B cell (primary cell): ENCODE measurements around the gene CELA3B. TPM values are rescaled to one million over a fixed set of nuclear protein-coding genes. Genes with fewer than 3 reads are reported as not detected.

ENCODE experiments used
- ATAC-seq: fragments of 200-7000 bp; cut with Tn5 transposase; one replicate; pipeline ENCODE4 v1.10.0; 2021; ENCODE audit warnings: low read depth, mild to moderate bottlenecking, moderate number of reproducible peaks, moderate library complexity
- CTCF ChIA-PET: fragments of 350-600 bp; sonication (Branson Sonifier 250); formaldehyde crosslinking; loops from one replicate; lab custom pipeline; 2021; ENCODE audit warnings: antibody characterized with exemption, inconsistent platforms; lab: Charles Lee
- POLR2A ChIA-PET: fragments of 350-600 bp; sonication (Branson Sonifier 250); formaldehyde crosslinking; loops from one replicate; lab custom pipeline; 2021; ENCODE audit warnings: antibody characterized with exemption; lab: Charles Lee
- DNase-seq: peaks from one replicate; pipeline ENCODE4 v3.0.0; 2013
- H2AFZ ChIP-seq: 2 replicates; pipeline ENCODE4 v1.6.1; 2012; ENCODE audit warnings: mild to moderate bottlenecking, low read depth, low read length; ENCODE audit not compliant: insufficient read depth, poor library complexity, severe bottlenecking
- H3K27ac ChIP-seq, 2 donors: 1 replicate in 1 of 2; 2 replicates in 1 of 2; pipeline ENCODE4 v1.5.1; 2012 to 2013; ENCODE audit warnings: low read length in 2 of 2, mild to moderate bottlenecking in 2 of 2, moderate library complexity in 1 of 2
- H3K27me3 ChIP-seq, 4 experiments: fragments of 200-600 bp in 1 of 4; sonication (generic) in 1 of 4; replicated peaks in 1 of 4; 1 replicate in 2 of 4; 2 replicates in 2 of 4; pipeline versions ENCODE4 v1.6.1 to v1.7.0; 2013 to 2016; ENCODE audit warnings: low read length in 3 of 4, mild to moderate bottlenecking in 2 of 4, mixed read lengths in 1 of 4, moderate library complexity in 1 of 4; ENCODE audit not compliant: insufficient read depth in 4 of 4, control insufficient read depth in 3 of 4; ENCODE audit errors: control extremely low read depth in 1 of 4
- H3K36me3 ChIP-seq, 2 experiments: replicated peaks in 1 of 2; 1 replicate in 1 of 2; 2 replicates in 1 of 2; pipeline versions ENCODE4 v1.6.1 to v1.7.1; 2013; ENCODE audit warnings: low read length in 1 of 2; ENCODE audit not compliant: insufficient read depth in 2 of 2, control insufficient read depth in 1 of 2; ENCODE audit errors: control extremely low read depth in 1 of 2, extremely low read depth in 1 of 2
- H3K4me1 ChIP-seq, 2 donors: fragments of 200-600 bp in 1 of 2; sonication (generic) in 1 of 2; 1 replicate in 1 of 2; 2 replicates in 1 of 2; pipeline versions ENCODE4 v1.5.1 to v1.6.1; 2013 to 2017; ENCODE audit warnings: low read length in 2 of 2; ENCODE audit not compliant: control insufficient read depth in 2 of 2, insufficient read depth in 2 of 2
- H3K4me2 ChIP-seq: replicated peaks from 2 replicates; pipeline ENCODE3; 2012; ENCODE audit warnings: mild to moderate bottlenecking, low read depth, low read length; ENCODE audit not compliant: poor library complexity, severe bottlenecking
- H3K4me3 ChIP-seq, 5 experiments: fragments of 200-600 bp in 1 of 5; sonication (generic) in 1 of 5; 1 replicate in 3 of 5; 2 replicates in 2 of 5; pipeline versions ENCODE4 v1.5.1 to v1.7.0; 2011 to 2016; ENCODE audit warnings: low read length in 4 of 5, mild to moderate bottlenecking in 4 of 5, low read depth in 2 of 5, control low read depth in 1 of 5, moderate library complexity in 1 of 5; ENCODE audit not compliant: insufficient read depth in 1 of 5; ENCODE audit errors: control extremely low read depth in 1 of 5, extremely low read depth in 1 of 5
- H3K79me2 ChIP-seq: fragments of 200-600 bp; sonication (generic); one replicate; pipeline ENCODE4 v1.6.0; 2016; ENCODE audit warnings: low read length; ENCODE audit not compliant: control insufficient read depth, insufficient read depth
- H3K9ac ChIP-seq: fragments of 200-600 bp; sonication (generic); 2 replicates; pipeline ENCODE4 v1.6.1; 2017; ENCODE audit warnings: mild to moderate bottlenecking, low read length, moderate library complexity
- H3K9me3 ChIP-seq, 3 donors: one replicate each; pipeline versions ENCODE4 v1.6.1 to v1.7.1; 2013; ENCODE audit warnings: low read length in 2 of 3; ENCODE audit not compliant: control insufficient read depth in 2 of 3, insufficient read depth in 1 of 3; ENCODE audit errors: control extremely low read depth in 1 of 3
- H4K20me1 ChIP-seq: 2 replicates; pipeline ENCODE4 v1.6.0; 2012; ENCODE audit warnings: mild to moderate bottlenecking, low read length; ENCODE audit not compliant: insufficient read depth, control insufficient read depth, poor library complexity, severe bottlenecking
- H3K27ac Mint-ChIP-seq: one replicate; pipeline ENCODE4 v1.8.0; 2021; ENCODE audit warnings: mixed read lengths
- H3K27me3 Mint-ChIP-seq: one replicate; pipeline ENCODE4 v1.8.0; 2021; ENCODE audit warnings: mixed read lengths
- H3K4me1 Mint-ChIP-seq: one replicate; pipeline ENCODE4 v1.8.0; 2021; ENCODE audit warnings: mixed read lengths
- H3K4me3 Mint-ChIP-seq: one replicate; pipeline ENCODE4 v1.8.0; 2021; ENCODE audit warnings: mixed read lengths
- H3K9me3 Mint-ChIP-seq: one replicate; pipeline ENCODE4 v1.8.0; 2022; ENCODE audit warnings: mixed read lengths; ENCODE audit not compliant: insufficient read depth
- CTCF ChIP-seq: fragments of 200-600 bp; IDR thresholded peaks from one replicate; pipeline ENCODE4 v1.8.0; 2022; ENCODE audit warnings: antibody characterized with exemption, mild to moderate bottlenecking
- EZH2 ChIP-seq: IDR thresholded peaks from 2 replicates; pipeline ENCODE4 v1.6.1; 2012; ENCODE audit warnings: borderline replicate concordance, low read depth, mild to moderate bottlenecking, moderate library complexity, low read length; ENCODE audit not compliant: insufficient read depth, poor library complexity, severe bottlenecking
- WGBS: methylation state at CpG from one replicate; pipeline ENCODE4 v1.1.5; 2013; ENCODE audit warnings: missing lambda C conversion rate; ENCODE audit not compliant: insufficient coverage; 5-methylcytosine and 5-hydroxymethylcytosine counted together
- intact Hi-C: fragments of 100-400 bp; cut with micrococcal nuclease; formaldehyde crosslinking; loops from one replicate; pipeline ENCODE4 v1.10.0; 2022
- polyA plus RNA-seq: library from polyadenylated mRNA; depleted of rRNA; stranded (reverse); fragments of >200 nt; gene quantifications from 2 replicates; pipeline ENCODE4 v1.2.3, GENCODE V29; 2012
- total RNA-seq, 2 donors: library from RNA; stranded (reverse); fragments of 120-200 nt in 1 of 2; gene quantifications; 1 replicate in 1 of 2; 2 replicates in 1 of 2; pipeline versions ENCODE4 v1.2.3 to v1.2.4, GENCODE V29; 2013 to 2022

Gene CELA3B
- total and polyA plus RNA-seq, 2 donors (not counting 1 experiment from before 2014, with no cell fraction given), result not detected

DNA sequence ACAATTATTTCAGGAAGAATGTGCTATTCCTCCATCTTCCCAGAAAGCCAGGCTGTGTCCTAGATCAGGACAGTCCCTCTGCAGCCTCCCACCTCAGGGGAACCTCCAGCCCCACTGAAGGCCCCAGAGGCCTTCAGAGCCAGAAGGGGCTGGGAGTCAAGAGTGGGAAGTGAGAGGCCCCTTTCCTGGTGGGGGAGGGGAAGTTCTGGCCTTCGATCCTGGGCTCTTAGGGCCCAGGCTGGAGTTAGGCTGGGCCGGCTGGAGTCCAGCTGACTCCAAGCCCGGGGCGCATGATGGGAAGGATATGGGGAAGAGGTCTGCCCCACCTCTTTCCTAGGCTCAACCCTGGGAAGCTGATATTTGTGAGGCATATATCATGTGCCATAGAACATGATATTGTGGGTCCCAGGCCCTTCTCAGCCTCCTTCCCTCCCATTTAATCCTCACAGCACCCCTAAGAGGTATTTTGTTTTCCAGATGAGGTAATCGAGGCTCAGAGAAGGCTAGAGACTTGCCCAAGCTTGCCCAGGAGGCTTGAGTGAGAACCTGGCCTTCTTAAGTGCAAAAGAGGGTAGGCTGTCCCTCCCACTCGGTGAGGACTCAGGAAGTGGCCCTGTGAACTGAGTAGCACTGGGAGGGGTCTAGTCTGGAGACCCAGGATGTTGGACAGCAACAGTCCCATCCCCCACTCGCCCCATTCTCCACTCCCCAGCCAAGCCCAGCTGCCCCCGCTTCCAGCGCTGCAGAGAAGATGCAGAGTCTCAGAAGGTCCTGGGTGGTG is 21.1 kb upstream of the CELA3B start:
- H3K4me3 ChIP-seq, result no peak overlapping the region
- Mint-ChIP-seq H3K9me3 (no peaks in the 10 kb centered on the region), H3K4me1 (peaks cover 3% of the 10 kb centered on the region), H3K4me3 (no peak overlapping the region), H3K27me3 (peaks cover 18% of the 10 kb centered on the region), H3K27ac (no peak overlapping the region)
- WGBS, result 84% methylated on average over 5 of the region's 9 CpGs
- no peak overlapping the region for H2AFZ ChIP-seq
- intact Hi-C loops, result no loop called here
- H3K27me3 ChIP-seq, result peaks cover 0 to 10% (median 0%) of the 10 kb centered on the region in 4 experiments
- H3K9ac ChIP-seq, result no peak overlapping the region
- peaks cover 0 to 6% of the 10 kb centered on the region in 2 donors for H3K4me1 ChIP-seq
- DNase-seq (no peak), ATAC-seq (no peak)
- CTCF ChIA-PET, result no interaction called here
- no peaks in the 10 kb centered on the region for H3K79me2 ChIP-seq
- POLR2A ChIA-PET, result interaction anchor here (0.5 kb wide), 1 partner anchor 1372 kb away, joined by 9 read pairs; no protein-coding TSS in a partner anchor
- no peak for TF ChIP-seq EZH2
- TF ChIP-seq CTCF, result no peak
- H4K20me1 ChIP-seq, result no peaks in the 10 kb centered on the region
- H3K27ac ChIP-seq, result no peak overlapping the region
- no peak overlapping the region for H3K4me2 ChIP-seq
- no peaks in the 10 kb centered on the region for H3K9me3 ChIP-seq
- no peaks in the 10 kb centered on the region for H3K36me3 ChIP-seq
